Activated T-cell treated with anti-CD3 and anti-CD28 coated beads, Interleukin-2, amount 50 U/mL, for 24 hours (primary cell): ENCODE results near the gene HPSE2.

Source experiments
- DNase-seq: peaks from one replicate; pipeline ENCODE4 v3.0.0-alpha.2; 2020
- H3K27ac Mint-ChIP-seq: 2 replicates; pipeline ENCODE4 v1.8.0; 2020; ENCODE audit warnings: mild to moderate bottlenecking, mixed read lengths
- H3K27me3 Mint-ChIP-seq: 2 replicates; pipeline ENCODE4 v1.8.0; 2020; ENCODE audit warnings: mixed read lengths
- H3K36me3 Mint-ChIP-seq: 2 replicates; pipeline ENCODE4 v1.8.0; 2020; ENCODE audit warnings: low read depth, mixed read lengths
- H3K4me1 Mint-ChIP-seq: 2 replicates; pipeline ENCODE4 v1.8.0; 2020; ENCODE audit warnings: low read depth, mixed read lengths
- H3K4me3 Mint-ChIP-seq: 2 replicates; pipeline ENCODE4 v1.8.0; 2020; ENCODE audit warnings: mild to moderate bottlenecking, moderate library complexity, mixed read lengths
- H3K9me3 Mint-ChIP-seq: 2 replicates; pipeline ENCODE4 v1.8.0; 2020; ENCODE audit warnings: mixed read lengths

Gene HPSE2

GRCh38 chr10:99085358-99085757 lies 150.3 kb downstream of the HPSE2 start:
- Mint-ChIP-seq H3K4me1 (no peaks in the 10 kb centered on the region), H3K9me3 (no peaks in the 10 kb centered on the region), H3K27me3 (peaks cover 2% of the 10 kb centered on the region), H3K27ac (no peak overlapping the region), H3K4me3 (no peak overlapping the region), H3K36me3 (no peaks in the 10 kb centered on the region)
- no peak for DNase-seq

GRCh38 chr10:99084161-99084560 lies 151.5 kb downstream of the HPSE2 start:
- no peaks in the 10 kb centered on the region for H3K4me1 Mint-ChIP-seq
- H3K4me3 Mint-ChIP-seq, result no peak overlapping the region

GRCh38 chr10:99080275-99080945 lies 155.2 kb downstream of the HPSE2 start:
- Mint-ChIP-seq H3K27ac (no peak overlapping the region), H3K9me3 (no peaks in the 10 kb centered on the region), H3K27me3 (no peaks in the 10 kb centered on the region), H3K4me3 (no peak overlapping the region), H3K4me1 (no peaks in the 10 kb centered on the region), H3K36me3 (no peaks in the 10 kb centered on the region)
- DNase-seq, result no peak

More at GRCh38 chr10:99084161-99084560, 151.5 kb downstream of the HPSE2 start:
- no peak for DNase-seq
- Mint-ChIP-seq H3K9me3 (no peaks in the 10 kb centered on the region), H3K27me3 (peaks cover 2% of the 10 kb centered on the region), H3K27ac (no peak overlapping the region), H3K36me3 (no peaks in the 10 kb centered on the region)

GRCh38 chr10:99062591-99062990 lies 173.1 kb downstream of the HPSE2 start:
- DNase-seq, result no peak
- H3K4me1 Mint-ChIP-seq, result no peaks in the 10 kb centered on the region
- H3K9me3 Mint-ChIP-seq, result no peaks in the 10 kb centered on the region
- H3K36me3 Mint-ChIP-seq, result no peaks in the 10 kb centered on the region
- no peak overlapping the region for H3K4me3 Mint-ChIP-seq
- H3K27me3 Mint-ChIP-seq, result no peaks in the 10 kb centered on the region
- no peak overlapping the region for H3K27ac Mint-ChIP-seq

GRCh38 chr10:99058762-99059161 lies 176.9 kb downstream of the HPSE2 start:
- no peak overlapping the region for H3K4me3 Mint-ChIP-seq
- H3K9me3 Mint-ChIP-seq, result peaks cover 5% of the 10 kb centered on the region
- H3K27ac Mint-ChIP-seq, result no peak overlapping the region
- DNase-seq, result no peak
- H3K27me3 Mint-ChIP-seq, result no peaks in the 10 kb centered on the region
- H3K4me1 Mint-ChIP-seq, result no peaks in the 10 kb centered on the region
- H3K36me3 Mint-ChIP-seq, result no peaks in the 10 kb centered on the region

GRCh38 chr10:99057936-99058690 lies 177.5 kb downstream of the HPSE2 start:
- H3K9me3 Mint-ChIP-seq, result peaks cover 5% of the 10 kb centered on the region
- no peak overlapping the region for H3K4me3 Mint-ChIP-seq
- no peaks in the 10 kb centered on the region for H3K27me3 Mint-ChIP-seq
- no peak for DNase-seq
- no peak overlapping the region for H3K27ac Mint-ChIP-seq
- no peaks in the 10 kb centered on the region for H3K4me1 Mint-ChIP-seq
- no peaks in the 10 kb centered on the region for H3K36me3 Mint-ChIP-seq

GRCh38 chr10:99045671-99046070 lies 190.0 kb downstream of the HPSE2 start:
- H3K9me3 Mint-ChIP-seq, result peaks cover 2% of the 10 kb centered on the region
- no peak overlapping the region for H3K4me3 Mint-ChIP-seq
- no peak for DNase-seq
- H3K36me3 Mint-ChIP-seq, result no peaks in the 10 kb centered on the region
- no peaks in the 10 kb centered on the region for H3K27me3 Mint-ChIP-seq
- H3K27ac Mint-ChIP-seq, result no peak overlapping the region
- no peaks in the 10 kb centered on the region for H3K4me1 Mint-ChIP-seq

GRCh38 chr10:99042051-99042771 lies 193.4 kb downstream of the HPSE2 start:
- Mint-ChIP-seq H3K27me3 (no peaks in the 10 kb centered on the region), H3K27ac (no peak overlapping the region), H3K36me3 (no peaks in the 10 kb centered on the region), H3K9me3 (peaks cover 2% of the 10 kb centered on the region), H3K4me3 (no peak overlapping the region), H3K4me1 (no peaks in the 10 kb centered on the region)
- DNase-seq, result no peak

GRCh38 chr10:99041468-99041867 lies 194.2 kb downstream of the HPSE2 start:
- peaks cover 2% of the 10 kb centered on the region for H3K9me3 Mint-ChIP-seq
- no peaks in the 10 kb centered on the region for H3K36me3 Mint-ChIP-seq
- DNase-seq, result no peak
- no peaks in the 10 kb centered on the region for H3K27me3 Mint-ChIP-seq
- H3K4me1 Mint-ChIP-seq, result no peaks in the 10 kb centered on the region
- no peak overlapping the region for H3K27ac Mint-ChIP-seq
- no peak overlapping the region for H3K4me3 Mint-ChIP-seq

GRCh38 chr10:99013885-99014284 lies 221.8 kb downstream of the HPSE2 start:
- no peak for DNase-seq
- Mint-ChIP-seq H3K36me3 (no peaks in the 10 kb centered on the region), H3K4me1 (no peaks in the 10 kb centered on the region), H3K27me3 (no peaks in the 10 kb centered on the region), H3K27ac (no peak overlapping the region), H3K9me3 (no peaks in the 10 kb centered on the region), H3K4me3 (no peak overlapping the region)

- Mint-ChIP-seq H3K4me1 (no peaks in the 10 kb centered on the region), H3K9me3 (peaks cover 10% of the 10 kb centered on the region), H3K4me3 (no peak overlapping the region), H3K27me3 (no peaks in the 10 kb centered on the region), H3K27ac (no peak overlapping the region), H3K36me3 (no peaks in the 10 kb centered on the region)
- no peak for DNase-seq
These were observed 225.4 kb downstream of the HPSE2 start for GRCh38 chr10:99010286-99010685.

- Mint-ChIP-seq H3K27ac (no peak overlapping the region), H3K4me1 (no peaks in the 10 kb centered on the region), H3K9me3 (peaks cover 19% of the 10 kb centered on the region), H3K36me3 (no peaks in the 10 kb centered on the region), H3K27me3 (no peaks in the 10 kb centered on the region), H3K4me3 (no peak overlapping the region)
- no peak for DNase-seq
These were observed 227.6 kb downstream of the HPSE2 start for GRCh38 chr10:99008054-99008453.

- no peak for DNase-seq
- Mint-ChIP-seq H3K4me3 (no peak overlapping the region), H3K27ac (no peak overlapping the region), H3K4me1 (no peaks in the 10 kb centered on the region), H3K36me3 (no peaks in the 10 kb centered on the region), H3K27me3 (no peaks in the 10 kb centered on the region), H3K9me3 (peaks cover 19% of the 10 kb centered on the region)
These were observed 228.2 kb downstream of the HPSE2 start for GRCh38 chr10:99007457-99007856.

GRCh38 chr10:99005254-99005653 lies 230.4 kb downstream of the HPSE2 start:
- H3K27me3 Mint-ChIP-seq, result no peaks in the 10 kb centered on the region
- H3K36me3 Mint-ChIP-seq, result no peaks in the 10 kb centered on the region
- no peak for DNase-seq
- peaks cover 19% of the 10 kb centered on the region for H3K9me3 Mint-ChIP-seq
- H3K4me3 Mint-ChIP-seq, result no peak overlapping the region
- H3K27ac Mint-ChIP-seq, result no peak overlapping the region
- no peaks in the 10 kb centered on the region for H3K4me1 Mint-ChIP-seq

GRCh38 chr10:99004738-99005137 lies 230.9 kb downstream of the HPSE2 start:
- Mint-ChIP-seq H3K4me1 (no peaks in the 10 kb centered on the region), H3K4me3 (no peak overlapping the region), H3K9me3 (peaks cover 19% of the 10 kb centered on the region), H3K27me3 (no peaks in the 10 kb centered on the region), H3K36me3 (no peaks in the 10 kb centered on the region), H3K27ac (no peak overlapping the region)
- DNase-seq, result no peak
